GM12874 (cell line): ENCODE results near the gene RHBDD3.

Source experiments
- TF ChIP-seq, protein P1 (sequence below): IDR thresholded peaks from 2 replicates; pipeline ENCODE4 v1.5.1; 2011; ENCODE audit warnings: low read depth, mild to moderate bottlenecking, control low read depth, low read length, moderate library complexity; ENCODE audit not compliant: insufficient read depth

Gene RHBDD3

GRCh38 chr22:29301716-29302401 lies 34.1 kb upstream of the RHBDD3 start:
- TF ChIP-seq, protein P1, sequence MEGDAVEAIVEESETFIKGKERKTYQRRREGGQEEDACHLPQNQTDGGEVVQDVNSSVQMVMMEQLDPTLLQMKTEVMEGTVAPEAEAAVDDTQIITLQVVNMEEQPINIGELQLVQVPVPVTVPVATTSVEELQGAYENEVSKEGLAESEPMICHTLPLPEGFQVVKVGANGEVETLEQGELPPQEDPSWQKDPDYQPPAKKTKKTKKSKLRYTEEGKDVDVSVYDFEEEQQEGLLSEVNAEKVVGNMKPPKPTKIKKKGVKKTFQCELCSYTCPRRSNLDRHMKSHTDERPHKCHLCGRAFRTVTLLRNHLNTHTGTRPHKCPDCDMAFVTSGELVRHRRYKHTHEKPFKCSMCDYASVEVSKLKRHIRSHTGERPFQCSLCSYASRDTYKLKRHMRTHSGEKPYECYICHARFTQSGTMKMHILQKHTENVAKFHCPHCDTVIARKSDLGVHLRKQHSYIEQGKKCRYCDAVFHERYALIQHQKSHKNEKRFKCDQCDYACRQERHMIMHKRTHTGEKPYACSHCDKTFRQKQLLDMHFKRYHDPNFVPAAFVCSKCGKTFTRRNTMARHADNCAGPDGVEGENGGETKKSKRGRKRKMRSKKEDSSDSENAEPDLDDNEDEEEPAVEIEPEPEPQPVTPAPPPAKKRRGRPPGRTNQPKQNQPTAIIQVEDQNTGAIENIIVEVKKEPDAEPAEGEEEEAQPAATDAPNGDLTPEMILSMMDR, result no peak

DNA sequence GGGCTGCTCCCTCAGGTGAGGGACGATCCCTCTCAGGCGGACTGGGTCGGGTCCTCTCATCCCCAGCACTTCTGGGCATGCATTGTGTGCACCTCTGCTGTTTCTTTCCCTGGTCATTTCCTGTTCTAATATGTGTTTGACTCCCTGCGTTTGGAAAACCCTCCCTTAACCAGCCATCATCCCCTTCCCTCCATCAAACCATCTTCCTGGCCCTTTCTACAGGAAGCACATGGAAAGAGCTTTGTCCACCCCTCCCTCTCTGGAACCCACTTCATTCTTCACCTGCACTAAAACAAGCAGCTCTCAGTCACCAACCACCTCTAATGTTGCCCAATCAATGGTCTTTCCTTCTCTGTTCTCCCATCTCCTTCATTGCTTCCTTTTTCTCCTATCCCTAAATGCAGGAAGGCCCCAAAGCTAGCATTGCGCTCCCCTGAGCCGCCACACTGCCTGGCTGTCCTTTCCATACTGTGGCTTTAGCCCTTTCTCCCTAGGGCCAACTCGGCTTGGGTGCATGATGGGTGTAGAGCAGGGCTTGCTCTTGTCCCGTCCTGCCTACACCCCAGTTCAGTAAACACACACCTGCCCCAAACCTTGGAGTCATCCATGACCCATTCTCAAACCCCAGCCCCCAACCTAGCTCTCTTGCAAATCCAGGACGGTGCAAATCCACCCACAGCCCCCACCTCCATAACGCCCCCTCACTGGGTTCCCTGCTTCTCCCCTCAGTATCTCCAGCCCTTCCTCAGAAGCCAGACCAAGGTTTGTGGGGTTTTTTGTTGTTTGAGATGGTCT lies 33.2 kb upstream of the RHBDD3 start:
- TF ChIP-seq, protein P1, result no peak

- TF ChIP-seq, protein P1, result no peak
These were observed 32.7 kb upstream of the RHBDD3 start for GRCh38 chr22:29300467-29300806.

DNA sequence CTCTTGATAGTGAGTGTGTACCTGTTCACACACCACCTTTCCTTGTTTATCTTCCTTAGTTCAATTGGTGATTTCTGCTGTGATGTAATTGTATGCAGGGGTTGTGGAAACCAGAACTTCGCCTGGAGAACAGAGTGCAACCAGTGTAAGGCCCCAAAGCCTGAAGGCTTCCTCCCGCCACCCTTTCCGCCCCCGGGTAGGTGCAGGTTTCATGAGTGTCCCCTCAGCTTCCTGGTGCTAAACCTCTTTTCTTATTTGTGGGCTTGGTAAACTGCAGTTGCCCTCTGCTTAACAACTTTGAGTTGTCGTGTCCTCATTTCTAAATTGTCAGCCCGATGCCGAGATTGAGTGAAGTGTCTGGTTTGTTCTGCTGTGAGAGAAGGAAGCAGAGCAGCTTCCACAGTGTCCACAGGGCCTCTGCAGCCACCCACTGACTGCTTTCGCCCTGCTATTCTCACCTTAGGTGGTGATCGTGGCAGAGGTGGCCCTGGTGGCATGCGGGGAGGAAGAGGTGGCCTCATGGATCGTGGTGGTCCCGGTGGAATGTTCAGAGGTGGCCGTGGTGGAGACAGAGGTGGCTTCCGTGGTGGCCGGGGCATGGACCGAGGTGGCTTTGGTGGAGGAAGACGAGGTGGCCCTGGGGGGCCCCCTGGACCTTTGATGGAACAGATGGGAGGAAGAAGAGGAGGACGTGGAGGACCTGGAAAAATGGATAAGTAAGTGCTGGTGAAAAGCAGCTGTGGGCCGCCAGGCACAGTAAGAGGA lies 31.5 kb upstream of the RHBDD3 start:
- TF ChIP-seq, protein P1, result no peak

DNA sequence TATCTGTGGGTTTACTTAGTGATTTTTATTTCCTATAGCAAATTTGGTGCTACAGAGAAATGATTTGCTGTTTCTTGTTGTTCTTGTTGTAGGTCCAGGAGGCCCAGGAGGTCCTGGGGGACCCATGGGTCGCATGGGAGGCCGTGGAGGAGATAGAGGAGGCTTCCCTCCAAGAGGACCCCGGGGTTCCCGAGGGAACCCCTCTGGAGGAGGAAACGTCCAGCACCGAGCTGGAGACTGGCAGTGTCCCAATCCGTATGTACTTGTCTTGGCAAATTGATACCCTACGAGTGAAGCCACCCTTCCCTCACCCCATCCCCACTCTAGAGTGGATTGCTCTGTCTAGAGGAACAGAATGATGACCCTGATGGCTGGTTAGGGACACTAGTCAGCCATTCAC lies 30.9 kb upstream of the RHBDD3 start:
- TF ChIP-seq, protein P1, result no peak

DNA sequence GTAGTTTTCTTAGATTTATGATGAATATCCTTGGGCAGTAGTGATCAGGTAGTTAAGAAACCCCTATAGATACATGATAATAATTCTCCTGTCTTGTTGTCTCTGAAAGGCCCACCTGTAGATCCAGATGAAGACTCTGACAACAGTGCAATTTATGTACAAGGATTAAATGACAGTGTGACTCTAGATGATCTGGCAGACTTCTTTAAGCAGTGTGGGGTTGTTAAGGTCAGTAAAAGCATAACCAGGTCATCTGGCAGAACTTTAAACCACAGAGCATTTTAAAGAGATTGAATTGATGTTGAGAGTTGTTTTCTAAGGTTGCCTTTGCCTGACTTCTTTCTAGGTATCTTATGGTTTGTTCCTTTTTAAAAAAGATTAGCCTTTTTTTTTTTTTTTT lies 24.6 kb upstream of the RHBDD3 start:
- TF ChIP-seq, protein P1, result no peak

DNA sequence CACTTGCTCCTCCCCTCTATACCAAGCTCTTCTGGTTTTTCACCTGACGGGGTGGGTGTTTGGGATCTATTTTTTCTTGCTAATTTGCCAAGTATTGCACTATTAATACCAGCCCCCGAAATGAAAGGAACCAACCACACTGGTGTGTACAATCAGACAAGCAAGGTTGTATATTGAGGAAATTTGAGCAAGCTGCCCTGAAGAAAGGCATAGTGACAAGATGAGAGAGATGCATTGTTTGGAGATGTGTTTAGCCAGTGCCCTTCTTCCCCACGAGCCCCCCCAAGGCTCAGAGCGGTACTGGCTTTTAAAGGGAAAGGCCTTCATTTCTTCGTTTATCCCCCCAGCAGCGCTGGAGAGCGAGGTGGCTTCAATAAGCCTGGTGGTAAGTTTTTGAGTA lies 23.4 kb upstream of the RHBDD3 start:
- TF ChIP-seq, protein P1, result no peak
